CD4-positive, alpha-beta T cell (primary cell): ENCODE measurements around the gene PAX2. TPM values are rescaled to one million over a fixed set of nuclear protein-coding genes. Genes with fewer than 3 reads are reported as not detected.
A peak's percentile ranks its signal among the peaks of the same experiment; 100 is the strongest.

Experiments
- ATAC-seq: fragments of 200-7000 bp; cut with Tn5 transposase; one replicate; pipeline ENCODE4 v1.10.0; 2022; ENCODE audit warnings: mild to moderate bottlenecking; ENCODE audit not compliant: poor library complexity
- CTCF ChIA-PET: fragments of 350-600 bp; sonication (Branson Sonifier 250); formaldehyde crosslinking; loops from one replicate; lab custom pipeline; 2021; ENCODE audit warnings: antibody characterized with exemption, inconsistent platforms; lab: Charles Lee
- POLR2A ChIA-PET: fragments of 350-600 bp; sonication (Branson Sonifier 250); formaldehyde crosslinking; loops from one replicate; lab custom pipeline; 2021; ENCODE audit warnings: antibody characterized with exemption, inconsistent platforms; lab: Charles Lee
- DNase-seq, 14 experiments: peaks; one replicate each; pipeline ENCODE4 v3.0.0-alpha.2; 2013 to 2020; ENCODE audit warnings: mixed read lengths in 2 of 14
- H3K27ac ChIP-seq, 2 donors: one replicate each; pipeline versions ENCODE4 v1.5.1 to v1.7.0; 2013; ENCODE audit warnings: low read length in 2 of 2, low read depth in 1 of 2, mild to moderate bottlenecking in 1 of 2
- H3K27me3 ChIP-seq, 2 experiments: 1 replicate in 1 of 2; 2 replicates in 1 of 2; pipeline versions ENCODE4 v1.6.1 to v1.7.0; 2013; ENCODE audit warnings: low read length in 2 of 2, control low read depth in 1 of 2, mild to moderate bottlenecking in 1 of 2, moderate library complexity in 1 of 2; ENCODE audit not compliant: insufficient read depth in 2 of 2, control insufficient read depth in 1 of 2
- H3K36me3 ChIP-seq: one replicate; pipeline ENCODE4 v1.6.1; 2013; ENCODE audit warnings: low read length, control low read depth; ENCODE audit not compliant: insufficient read depth
- H3K4me1 ChIP-seq: one replicate; pipeline ENCODE4 v1.6.1; 2013; ENCODE audit warnings: low read length, control low read depth; ENCODE audit not compliant: insufficient read depth
- H3K4me3 ChIP-seq: one replicate; pipeline ENCODE4 v1.5.1; 2013; ENCODE audit warnings: mild to moderate bottlenecking, low read length, moderate library complexity
- H3K9me3 ChIP-seq, 2 experiments: 1 replicate in 1 of 2; 2 replicates in 1 of 2; pipeline versions ENCODE4 v1.6.1 to v1.7.0; 2013; ENCODE audit warnings: low read length in 2 of 2, mild to moderate bottlenecking in 2 of 2, control low read depth in 1 of 2, moderate library complexity in 1 of 2; ENCODE audit not compliant: control insufficient read depth in 1 of 2, insufficient read depth in 1 of 2
- H3K27ac Mint-ChIP-seq: one replicate; pipeline ENCODE4 v1.8.0; 2020; ENCODE audit warnings: mixed read lengths
- H3K27me3 Mint-ChIP-seq: one replicate; pipeline ENCODE4 v1.8.0; 2021; ENCODE audit warnings: mixed read lengths
- H3K36me3 Mint-ChIP-seq: one replicate; pipeline ENCODE4 v1.8.0; 2021; ENCODE audit warnings: low read depth, mixed read lengths
- H3K4me1 Mint-ChIP-seq: one replicate; pipeline ENCODE4 v1.8.0; 2021; ENCODE audit warnings: low read depth, mixed read lengths
- H3K4me3 Mint-ChIP-seq: one replicate; pipeline ENCODE4 v1.8.0; 2020; ENCODE audit warnings: mild to moderate bottlenecking, mixed read lengths
- H3K9me3 Mint-ChIP-seq: one replicate; pipeline ENCODE4 v1.8.0; 2020; ENCODE audit warnings: mixed read lengths
- CTCF ChIP-seq: fragments of 200-600 bp; IDR thresholded peaks from one replicate; pipeline ENCODE4 v1.8.0; 2022; ENCODE audit warnings: antibody characterized with exemption, mild to moderate bottlenecking
- intact Hi-C, 2 experiments: fragments of 100-400 bp; cut with DNase I in 1 of 2; cut with micrococcal nuclease in 1 of 2; formaldehyde crosslinking; loops; one replicate each; pipeline versions ENCODE4 v1.15.1 to v1.9.0; 2023 to 2025; cut with DNase I, micrococcal nuclease
- total RNA-seq, 174 experiments: library from RNA in 2 of 174; stranded (reverse) in 2 of 174; gene quantifications; one replicate each; pipeline ENCODE4 v1.2.3 and lab custom pipeline; 2021 to 2026

The PAX2 gene
- total RNA-seq, 2 experiments from 2014 or later, result not detected

DNA sequence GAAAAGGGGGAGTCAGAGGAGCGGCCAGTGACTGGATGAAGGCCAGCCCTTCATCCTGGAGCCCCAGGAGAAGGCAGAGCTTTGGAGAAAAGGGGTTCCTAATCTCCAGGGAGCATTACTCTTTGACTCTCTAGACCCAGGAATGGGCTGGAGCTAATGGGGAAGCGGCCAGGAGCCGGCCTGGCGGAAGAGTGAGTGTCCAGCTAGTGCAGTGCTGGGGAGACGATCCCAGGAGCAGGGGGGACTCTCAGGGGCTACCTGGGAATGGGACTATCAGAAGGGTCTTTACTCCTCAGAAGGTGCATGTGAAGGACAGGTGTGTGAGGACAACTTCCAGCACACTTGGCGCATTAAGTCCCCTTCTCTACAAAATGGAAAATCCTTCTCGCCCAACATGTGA, 2.4 kb upstream of the PAX2 start:
- no peak overlapping the region for H3K27ac ChIP-seq
- no peak overlapping the region for H3K4me3 ChIP-seq
- no peaks in the 10 kb centered on the region for H3K36me3 Mint-ChIP-seq
- TF ChIP-seq CTCF, result no peak
- POLR2A ChIA-PET, result interaction anchor here (1.2 kb wide), 1 partner anchor 181 kb away, joined by 4 read pairs; no protein-coding TSS in a partner anchor
- H3K4me3 Mint-ChIP-seq, result no peak overlapping the region
- no peaks in the 10 kb centered on the region for H3K9me3 Mint-ChIP-seq
- peaks cover 80 to 98% of the 10 kb centered on the region in 2 experiments for H3K27me3 ChIP-seq
- H3K4me1 ChIP-seq, result peaks cover 33% of the 10 kb centered on the region
- H3K36me3 ChIP-seq, result no peaks in the 10 kb centered on the region
- peaks cover 47% of the 10 kb centered on the region for H3K4me1 Mint-ChIP-seq
- peaks cover 0 to 30% of the 10 kb centered on the region in 2 experiments for H3K9me3 ChIP-seq
- intact Hi-C loops, result loop anchor here (1.0 kb wide), 2 partner anchors 180 to 181 kb away; no protein-coding TSS in a partner anchor
- DNase-seq (no peak), ATAC-seq (no peak)
- H3K27me3 Mint-ChIP-seq, result peaks cover 84% of the 10 kb centered on the region
- CTCF ChIA-PET, result interaction anchor here (1.2 to 2.1 kb wide), 4 partner anchors 15 to 207 kb away, joined by 3 to 11 read pairs (median 3); partner anchors contain the start of gene HIF1AN
- H3K27ac Mint-ChIP-seq, result no peak overlapping the region

DNA sequence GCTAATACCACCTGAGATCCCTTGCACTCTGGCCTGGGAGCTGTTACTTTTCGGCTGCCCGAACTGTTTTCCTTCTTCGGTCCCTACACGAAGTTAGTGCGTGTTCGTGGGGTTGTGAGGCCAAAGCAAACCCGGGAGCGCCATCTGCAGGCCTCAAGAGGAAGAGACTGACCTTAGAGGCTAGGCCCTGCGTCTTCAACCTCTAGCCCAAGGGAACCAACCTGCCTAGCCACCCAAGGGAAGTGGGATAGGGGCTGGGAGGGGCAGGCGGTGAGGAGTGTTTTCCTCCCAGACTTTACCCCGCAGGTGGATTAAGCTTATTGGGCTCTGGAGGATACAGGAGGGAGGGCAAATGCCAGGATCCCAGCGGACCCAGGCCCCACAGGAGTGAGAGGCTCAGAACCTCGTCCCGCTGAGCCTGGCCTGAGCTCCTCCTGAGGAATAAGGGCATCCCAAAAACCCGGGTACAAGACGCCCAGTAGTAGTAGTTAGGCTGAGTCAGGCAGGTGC, 1.7 kb upstream of the PAX2 start:
- ATAC-seq (peak; percentile 82), DNase-seq (peak in 11 of 14 experiments; percentile 20 to 80 (median 31))
- Mint-ChIP-seq H3K36me3 (no peaks in the 10 kb centered on the region), H3K9me3 (no peaks in the 10 kb centered on the region), H3K27ac (no peak overlapping the region), H3K4me1 (peaks cover 47% of the 10 kb centered on the region), H3K27me3 (peaks cover 84% of the 10 kb centered on the region), H3K4me3 (peak overlapping the region; percentile 40)
- ChIA-PET POLR2A (interaction anchor here (1.2 kb wide), 1 partner anchor 181 kb away, joined by 4 read pairs; no protein-coding TSS in a partner anchor), CTCF (interaction anchor here (1.2 to 2.1 kb wide), 4 partner anchors 16 to 208 kb away, joined by 3 to 11 read pairs (median 3); partner anchors contain the start of gene HIF1AN)
- peak; percentile 27 for TF ChIP-seq CTCF
- Histone ChIP-seq H3K4me3 (no peak overlapping the region), H3K27ac (no peak overlapping the region), H3K9me3 (peaks cover 0 to 34% of the 10 kb centered on the region in 2 experiments), H3K36me3 (no peaks in the 10 kb centered on the region), H3K27me3 (peaks cover 77 to 98% of the 10 kb centered on the region in 2 experiments), H3K4me1 (peaks cover 36% of the 10 kb centered on the region)
- intact Hi-C loops, result loop anchor here (1.0 kb wide), 2 partner anchors 180 to 181 kb away; no protein-coding TSS in a partner anchor

GRCh38 chr10:100744136-100744986, 1.0 kb upstream of the PAX2 start:
- POLR2A ChIA-PET, result no interaction called here
- Histone ChIP-seq H3K4me3 (no peak overlapping the region), H3K9me3 (peaks cover 0 to 33% of the 10 kb centered on the region in 2 experiments), H3K27me3 (peaks cover 77 to 98% of the 10 kb centered on the region in 2 experiments), H3K4me1 (peaks cover 42% of the 10 kb centered on the region), H3K27ac (no peak overlapping the region), H3K36me3 (no peaks in the 10 kb centered on the region)
- DNase-seq, result no peak
- ATAC-seq, result no peak
- Mint-ChIP-seq H3K27ac (no peak overlapping the region), H3K4me1 (peaks cover 53% of the 10 kb centered on the region), H3K36me3 (no peaks in the 10 kb centered on the region), H3K9me3 (no peaks in the 10 kb centered on the region), H3K4me3 (no peak overlapping the region), H3K27me3 (peaks cover 86% of the 10 kb centered on the region)
- CTCF ChIA-PET, result interaction anchor here (1.2 to 2.1 kb wide), 3 partner anchors 181 to 209 kb away, joined by 3 to 11 read pairs (median 3); partner anchors contain the start of gene HIF1AN
- no peak for TF ChIP-seq CTCF
- intact Hi-C loops, result no loop called here
